ENCODE data around the gene ENTREP1. TPM values are rescaled to one million over a fixed set of nuclear protein-coding genes. Genes with fewer than 3 reads are reported as not detected.

Gene ENTREP1
- total RNA-seq, 2 donors from 2014 or later: 13.7 to 25.8 TPM

- H3K4me3 Mint-ChIP-seq: no peak overlapping the region
- H3K9me3 ChIP-seq (ENCODE audit: control insufficient read depth, low read length): no peaks in the 10 kb centered on the region
- H3K36me3 Mint-ChIP-seq (ENCODE audit: low read depth): peaks cover 9% of the 10 kb centered on the region
- TF ChIP-seq, protein P1, sequence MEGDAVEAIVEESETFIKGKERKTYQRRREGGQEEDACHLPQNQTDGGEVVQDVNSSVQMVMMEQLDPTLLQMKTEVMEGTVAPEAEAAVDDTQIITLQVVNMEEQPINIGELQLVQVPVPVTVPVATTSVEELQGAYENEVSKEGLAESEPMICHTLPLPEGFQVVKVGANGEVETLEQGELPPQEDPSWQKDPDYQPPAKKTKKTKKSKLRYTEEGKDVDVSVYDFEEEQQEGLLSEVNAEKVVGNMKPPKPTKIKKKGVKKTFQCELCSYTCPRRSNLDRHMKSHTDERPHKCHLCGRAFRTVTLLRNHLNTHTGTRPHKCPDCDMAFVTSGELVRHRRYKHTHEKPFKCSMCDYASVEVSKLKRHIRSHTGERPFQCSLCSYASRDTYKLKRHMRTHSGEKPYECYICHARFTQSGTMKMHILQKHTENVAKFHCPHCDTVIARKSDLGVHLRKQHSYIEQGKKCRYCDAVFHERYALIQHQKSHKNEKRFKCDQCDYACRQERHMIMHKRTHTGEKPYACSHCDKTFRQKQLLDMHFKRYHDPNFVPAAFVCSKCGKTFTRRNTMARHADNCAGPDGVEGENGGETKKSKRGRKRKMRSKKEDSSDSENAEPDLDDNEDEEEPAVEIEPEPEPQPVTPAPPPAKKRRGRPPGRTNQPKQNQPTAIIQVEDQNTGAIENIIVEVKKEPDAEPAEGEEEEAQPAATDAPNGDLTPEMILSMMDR (conservative IDR thresholded peaks at IDR 0.05): no peak
- H3K4me1 ChIP-seq (ENCODE audit: control insufficient read depth, insufficient read depth, low read length): no peaks in the 10 kb centered on the region
- H3K4me3 ChIP-seq (ENCODE audit: low read length): no peak overlapping the region
- H3K4me1 Mint-ChIP-seq: peaks cover 6% of the 10 kb centered on the region
- WGBS, 2 experiments (ENCODE audit: insufficient coverage in 1 of 2, insufficient read length in 1 of 2): 91 to 100% methylated on average over 2 to 3 of the region's 3 CpGs
- H3K27me3 Mint-ChIP-seq (ENCODE audit: insufficient read depth): no peaks in the 10 kb centered on the region
- H3K27ac ChIP-seq (ENCODE audit: low read depth, low read length): no peak overlapping the region
- DNase-seq: no peak
- H3K27ac Mint-ChIP-seq: no peak overlapping the region
- no peaks in the 10 kb centered on the region for H3K27me3 ChIP-seq (ENCODE audit: control insufficient read depth, insufficient read depth, low read length, poor library complexity, severe bottlenecking)
- peaks cover 12% of the 10 kb centered on the region for H3K9me3 Mint-ChIP-seq
- no peaks in the 10 kb centered on the region for H3K36me3 ChIP-seq (ENCODE audit: control insufficient read depth, insufficient read depth, low read length)
- no peak overlapping the region for H3K9ac ChIP-seq (ENCODE audit: extremely low read depth, low read length, poor library complexity, severe bottlenecking)
Observed at GRCh38 chr9:69364510-69365150, 39.6 kb downstream of the ENTREP1 start.

- Histone ChIP-seq H3K4me1 (ENCODE audit: control insufficient read depth, insufficient read depth, low read length) (no peaks in the 10 kb centered on the region), H3K27ac (ENCODE audit: low read depth, low read length) (no peak overlapping the region), H3K4me3 (ENCODE audit: low read length) (no peak overlapping the region), H3K9me3 (ENCODE audit: control insufficient read depth, low read length) (no peaks in the 10 kb centered on the region), H3K9ac (ENCODE audit: extremely low read depth, low read length, poor library complexity, severe bottlenecking) (no peak overlapping the region), H3K36me3 (ENCODE audit: control insufficient read depth, insufficient read depth, low read length) (peaks cover 5% of the 10 kb centered on the region), H3K27me3 (ENCODE audit: control insufficient read depth, insufficient read depth, low read length, poor library complexity, severe bottlenecking) (no peaks in the 10 kb centered on the region)
- H3K9me3 Mint-ChIP-seq: peaks cover 12% of the 10 kb centered on the region
- no peak overlapping the region for H3K27ac Mint-ChIP-seq
- H3K27me3 Mint-ChIP-seq (ENCODE audit: insufficient read depth): no peaks in the 10 kb centered on the region
- 86 to 100% methylated on average over 1 of the region's 2 CpGs for WGBS, 2 experiments (ENCODE audit: insufficient coverage in 1 of 2, insufficient read length in 1 of 2)
- H3K36me3 Mint-ChIP-seq (ENCODE audit: low read depth): peaks cover 16% of the 10 kb centered on the region
- peaks cover 4% of the 10 kb centered on the region for H3K4me1 Mint-ChIP-seq
- TF ChIP-seq, protein P1 (conservative IDR thresholded peaks at IDR 0.05): no peak
- no peak for DNase-seq
- no peak overlapping the region for H3K4me3 Mint-ChIP-seq
Observed at GRCh38 chr9:69370430-69370829, 45.4 kb downstream of the ENTREP1 start.

- DNase-seq: no peak
- Histone ChIP-seq H3K4me1 (ENCODE audit: control insufficient read depth, insufficient read depth, low read length) (no peaks in the 10 kb centered on the region), H3K9ac (ENCODE audit: extremely low read depth, low read length, poor library complexity, severe bottlenecking) (no peak overlapping the region), H3K27me3 (ENCODE audit: control insufficient read depth, insufficient read depth, low read length, poor library complexity, severe bottlenecking) (no peaks in the 10 kb centered on the region), H3K4me3 (ENCODE audit: low read length) (no peak overlapping the region), H3K36me3 (ENCODE audit: control insufficient read depth, insufficient read depth, low read length) (peaks cover 5% of the 10 kb centered on the region), H3K9me3 (ENCODE audit: control insufficient read depth, low read length) (no peaks in the 10 kb centered on the region), H3K27ac (ENCODE audit: low read depth, low read length) (no peak overlapping the region)
- TF ChIP-seq, protein P1 (conservative IDR thresholded peaks at IDR 0.05): no peak
- peaks cover 4% of the 10 kb centered on the region for H3K4me1 Mint-ChIP-seq
- H3K9me3 Mint-ChIP-seq: peaks cover 12% of the 10 kb centered on the region
- H3K27ac Mint-ChIP-seq: no peak overlapping the region
- no peaks in the 10 kb centered on the region for H3K27me3 Mint-ChIP-seq (ENCODE audit: insufficient read depth)
- peaks cover 19% of the 10 kb centered on the region for H3K36me3 Mint-ChIP-seq (ENCODE audit: low read depth)
- H3K4me3 Mint-ChIP-seq: no peak overlapping the region
- 75 to 83% methylated on average over 1 of the region's 1 CpG for WGBS, 2 experiments (ENCODE audit: insufficient coverage in 1 of 2, insufficient read length in 1 of 2)
Observed at GRCh38 chr9:69371001-69371400, 46.0 kb downstream of the ENTREP1 start.

Measured in endodermal cell (in vitro differentiated cells).